Endothelial cell of umbilical vein (primary cell): Measurements from ENCODE around the gene DHX15. TPM values are rescaled to one million over a fixed set of nuclear protein-coding genes. Genes with fewer than 3 reads are reported as not detected.

Experiments
- BruUV-seq: library from RNA; stranded (reverse); fragments of 400-500 nt; replicated peaks from 2 replicates; lab custom pipeline; 2021; lab: Mats Ljungman, UMichigan
- CTCF ChIA-PET: fragments of 300-600, 350-600 bp; sonication (Branson Sonifier 250); formaldehyde crosslinking; loops from one replicate; lab custom pipeline; 2021; ENCODE audit warnings: antibody characterized with exemption, inconsistent platforms; lab: Charles Lee
- POLR2A ChIA-PET: fragments of 300-600, 350-600 bp; sonication (Branson Sonifier 250); formaldehyde crosslinking; loops from one replicate; lab custom pipeline; 2021; ENCODE audit warnings: antibody characterized with exemption, inconsistent platforms; lab: Charles Lee
- DNase-seq: peaks from one replicate; pipeline ENCODE4 v3.0.0-alpha.2; 2011; ENCODE audit warnings: low read depth, low spot score
- FAIRE-seq: peaks from 2 replicates; lab custom pipeline; 2011; peaks lifted over from hg19 to GRCh38; lab: Jason Lieb, UNC
- H2AFZ ChIP-seq: 2 replicates; pipeline ENCODE4 v1.6.0; 2012; ENCODE audit warnings: low read depth, low read length, control low read depth, inconsistent platforms
- H3K27ac ChIP-seq: 2 replicates; pipeline ENCODE4 v1.5.1; 2011; ENCODE audit warnings: low read depth, mild to moderate bottlenecking, control low read depth, low read length, moderate library complexity; ENCODE audit not compliant: insufficient read depth
- H3K27me3 ChIP-seq, 2 experiments: 2 replicates each; pipeline versions ENCODE4 v1.6.0 to v1.6.1; 2011; ENCODE audit warnings: low read length in 2 of 2, mixed read lengths in 1 of 2; ENCODE audit not compliant: control insufficient read depth in 2 of 2, insufficient read depth in 2 of 2
- H3K36me3 ChIP-seq, 2 experiments: 2 replicates in 1 of 2; 3 replicates in 1 of 2; pipeline ENCODE4 v1.5.1; 2011; ENCODE audit warnings: low read length in 2 of 2, mild to moderate bottlenecking in 1 of 2, moderate library complexity in 1 of 2; ENCODE audit not compliant: control insufficient read depth in 2 of 2, insufficient read depth in 2 of 2; ENCODE audit errors: extremely low read depth in 1 of 2
- H3K4me1 ChIP-seq: 3 replicates; pipeline ENCODE4 v1.5.1; 2011; ENCODE audit warnings: mild to moderate bottlenecking, low read length; ENCODE audit not compliant: control insufficient read depth, insufficient read depth; ENCODE audit errors: extremely low read depth
- H3K4me2 ChIP-seq: 2 replicates; pipeline ENCODE4 v1.6.1; 2011; ENCODE audit warnings: low read length, control low read depth, mixed read lengths; ENCODE audit not compliant: insufficient read depth
- H3K4me3 ChIP-seq, 3 experiments: fragments of 200-600 bp in 1 of 3; sonication (generic), shearing (Covaris generic) in 1 of 3; replicated peaks in 1 of 3; 2 replicates each; pipeline ENCODE4 v1.5.1; 2011 to 2016; ENCODE audit warnings: control low read depth in 3 of 3, low read length in 3 of 3, mild to moderate bottlenecking in 2 of 3, inconsistent platforms in 1 of 3, low read depth in 1 of 3, moderate library complexity in 1 of 3; ENCODE audit not compliant: insufficient read depth in 1 of 3
- H3K79me2 ChIP-seq: 2 replicates; pipeline ENCODE4 v1.6.0; 2012; ENCODE audit warnings: low read length, inconsistent platforms; ENCODE audit not compliant: control insufficient read depth, insufficient read depth
- H3K9ac ChIP-seq: replicated peaks from 2 replicates; pipeline ENCODE3; 2011; ENCODE audit warnings: low read length, control low read depth; ENCODE audit not compliant: insufficient read depth; ENCODE audit errors: extremely low read depth
- H3K9me1 ChIP-seq: replicated peaks from 3 replicates; pipeline ENCODE4 v1.6.0; 2011; ENCODE audit warnings: mild to moderate bottlenecking, low read length; ENCODE audit not compliant: control insufficient read depth, insufficient read depth; ENCODE audit errors: extremely low read depth
- H3K9me3 ChIP-seq: replicated peaks from 2 replicates; pipeline ENCODE4 v1.5.1; 2012; ENCODE audit warnings: low read length, inconsistent platforms; ENCODE audit not compliant: control insufficient read depth, insufficient read depth
- H4K20me1 ChIP-seq: replicated peaks from 2 replicates; pipeline ENCODE3; 2011; ENCODE audit warnings: mild to moderate bottlenecking, low read length; ENCODE audit not compliant: control insufficient read depth, insufficient read depth; ENCODE audit errors: extremely low read depth
- CTCF ChIP-seq, 2 donors: IDR thresholded peaks; 1 replicate in 1 of 2; 2 replicates in 1 of 2; pipeline ENCODE4 v1.5.1; 2011; ENCODE audit warnings: low read length in 2 of 2, mild to moderate bottlenecking in 2 of 2, moderate library complexity in 2 of 2, control low read depth in 1 of 2, inconsistent platforms in 1 of 2, low read depth in 1 of 2; ENCODE audit not compliant: insufficient read depth in 1 of 2; ENCODE audit errors: extremely low read depth in 1 of 2
- EZH2 ChIP-seq: IDR thresholded peaks from 2 replicates; pipeline ENCODE4 v1.6.1; 2012; ENCODE audit warnings: borderline replicate concordance, low read depth, mild to moderate bottlenecking, moderate library complexity, low read length, inconsistent platforms; ENCODE audit not compliant: severe bottlenecking
- FOS ChIP-seq: IDR thresholded peaks from 2 replicates; pipeline ENCODE4 v1.6.1; 2011; ENCODE audit warnings: mild to moderate bottlenecking, low read length, moderate library complexity, borderline replicate concordance; ENCODE audit not compliant: insufficient read depth
- GATA2 ChIP-seq: IDR thresholded peaks from 2 replicates; pipeline ENCODE4 v1.7.0; 2011; ENCODE audit warnings: low read depth, mild to moderate bottlenecking, moderate library complexity, mixed read lengths, low read length; ENCODE audit not compliant: insufficient read length, insufficient read depth
- JUN ChIP-seq: IDR thresholded peaks from 2 replicates; pipeline ENCODE4 v1.6.1; 2011; ENCODE audit warnings: borderline replicate concordance, low read depth; ENCODE audit not compliant: insufficient read length, insufficient read depth
- MYC ChIP-seq: IDR thresholded peaks from one replicate; pipeline ENCODE4 v1.6.1; 2011; ENCODE audit warnings: mild to moderate bottlenecking, low read depth, low read length
- POLR2A ChIP-seq: IDR thresholded peaks from 2 replicates; pipeline ENCODE4 v1.6.1; 2012; ENCODE audit warnings: low read depth, mild to moderate bottlenecking, control low read depth, low read length
- POLR2AphosphoS5 ChIP-seq: IDR thresholded peaks from 2 replicates; pipeline ENCODE4 v1.6.1; 2012; ENCODE audit warnings: low read depth, mild to moderate bottlenecking, control low read depth, low read length, moderate library complexity; ENCODE audit not compliant: insufficient read depth
- dilution Hi-C: fragments of 300-500 bp; cut with MboI; formaldehyde crosslinking; loops from one replicate; pipeline ENCODE4 v1.15.0; 2019; ENCODE audit warnings: low sequenced_read_pairs; ENCODE audit not compliant: extremely low pct_ligation_motif_present
- intact Hi-C: fragments of 100-400 bp; cut with micrococcal nuclease; formaldehyde crosslinking; loops from one replicate; pipeline ENCODE4 v1.10.0; 2022
- polyA plus RNA-seq, 4 experiments: library from polyadenylated mRNA; depleted of rRNA in 3 of 4; stranded (reverse) in 3 of 4; unstranded in 1 of 4; fragments of >200 nt; gene quantifications; 2 replicates each; pipeline versions ENCODE4 v1.2.1 to v1.2.3, GENCODE V29; 2011 to 2012; ENCODE audit warnings: missing spikeins in 1 of 4
- total RNA-seq: library from RNA; stranded (reverse); gene quantifications from 2 replicates; pipeline ENCODE4 v1.2.3, GENCODE V29; 2021
- TF ChIP-seq, protein P1 (sequence below): IDR thresholded peaks from 2 replicates; pipeline ENCODE4 v1.6.1; 2011; ENCODE audit not compliant: insufficient read depth, insufficient read length

The DHX15 gene
- total and polyA plus RNA-seq, 2 donors (not counting 3 experiments of a cell fraction or from before 2014, with no cell fraction given) = 72.3 to 152 TPM

GRCh38 chr4:24599275-24599674, 14.9 kb upstream of the DHX15 start:
- ChIA-PET POLR2A (no interaction called here), CTCF (interaction anchor here (1.3 kb wide), 1 partner anchor 47 kb away, joined by 4 read pairs; no protein-coding TSS in a partner anchor)
- DNase-seq (no peak), FAIRE-seq (no peak)
- Histone ChIP-seq H4K20me1 (no peaks in the 10 kb centered on the region), H3K4me1 (peaks cover 4% of the 10 kb centered on the region), H3K9me1 (no peaks in the 10 kb centered on the region), H3K27me3 (no peaks in the 10 kb centered on the region), H3K9ac (no peak overlapping the region), H3K4me2 (no peak overlapping the region), H2AFZ (no peak overlapping the region), H3K27ac (no peak overlapping the region), H3K36me3 (no peaks in the 10 kb centered on the region), H3K4me3 (no peak overlapping the region), H3K9me3 (no peaks in the 10 kb centered on the region), H3K79me2 (no peaks in the 10 kb centered on the region)
- dilution Hi-C loops (no loop called here), intact Hi-C loops (no loop called here)
- TF ChIP-seq CTCF (IDR thresholded peaks at IDR 0.05; ENCODE audit: extremely low read depth in 1 of 2, insufficient read depth in 1 of 2, low read depth in 1 of 2, low read length in 2 of 2) = no peak
- BruUV-seq = no TSS peak

DNA sequence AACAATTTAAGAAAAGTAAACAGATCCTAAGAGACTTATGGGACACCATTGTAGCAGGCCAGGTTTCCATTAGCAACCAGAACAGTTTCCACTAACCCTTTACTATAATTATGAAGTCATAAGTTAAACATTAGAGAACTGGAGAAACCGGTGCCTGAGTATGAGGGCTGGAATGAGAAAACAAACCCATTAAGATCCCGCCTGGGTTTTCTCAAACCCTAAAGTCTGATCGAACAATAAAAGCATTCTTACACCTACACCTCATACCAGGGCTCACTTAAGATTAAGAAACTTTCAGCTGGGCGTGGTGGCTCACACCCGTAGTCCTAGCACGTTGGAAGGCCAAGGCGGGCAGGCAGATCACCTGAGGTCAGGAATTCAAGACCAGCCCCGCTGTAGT, 13.7 kb upstream of the DHX15 start:
- intact Hi-C loops = no loop called here
- Histone ChIP-seq H4K20me1 (no peaks in the 10 kb centered on the region), H3K27ac (no peak overlapping the region), H3K9ac (no peak overlapping the region), H3K36me3 (no peaks in the 10 kb centered on the region), H3K27me3 (peaks cover 2 to 9% of the 10 kb centered on the region in 2 experiments), H2AFZ (no peak overlapping the region), H3K4me2 (no peak overlapping the region), H3K79me2 (no peaks in the 10 kb centered on the region), H3K9me3 (no peaks in the 10 kb centered on the region), H3K4me3 (no peak overlapping the region), H3K4me1 (no peaks in the 10 kb centered on the region), H3K9me1 (no peaks in the 10 kb centered on the region)
- TF ChIP-seq JUN (no peak), EZH2 (no peak), POLR2AphosphoS5 (no peak), CTCF (IDR thresholded peaks at IDR 0.05; ENCODE audit: extremely low read depth in 1 of 2, insufficient read depth in 1 of 2, low read depth in 1 of 2, low read length in 2 of 2) (no peak), POLR2A (no peak), GATA2 (no peak), FOS (no peak), MYC (no peak)
- TF ChIP-seq, protein P1, sequence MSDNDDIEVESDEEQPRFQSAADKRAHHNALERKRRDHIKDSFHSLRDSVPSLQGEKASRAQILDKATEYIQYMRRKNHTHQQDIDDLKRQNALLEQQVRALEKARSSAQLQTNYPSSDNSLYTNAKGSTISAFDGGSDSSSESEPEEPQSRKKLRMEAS = no peak
- ChIA-PET POLR2A (no interaction called here), CTCF (no interaction called here)
- FAIRE-seq (no peak), DNase-seq (no peak)
- no TSS peak for BruUV-seq
- dilution Hi-C loops = no loop called here
